T-cell (primary cell): Measurements from ENCODE around the gene SGO2. TPM values are rescaled to one million over a fixed set of nuclear protein-coding genes. Genes with fewer than 3 reads are reported as not detected.
"Not testable (repeated sequence)": the region's sequence is repeated elsewhere in the genome, so short reads cannot be mapped to it uniquely, and the experiment has no call there.

Experiments used
- ATAC-seq, 4 experiments: fragments of 200-7000 bp in 3 of 4; fragments of 150-1000 bp in 1 of 4; cut with Tn5 transposase; replicated peaks in 1 of 4; 1 replicate in 3 of 4; 2 replicates in 1 of 4; pipeline ENCODE4 v1.10.0; 2021; ENCODE audit warnings: moderate library complexity in 3 of 4, mild to moderate bottlenecking in 2 of 4, moderate number of reproducible peaks in 1 of 4
- CTCF ChIA-PET, 2 donors: fragments of 300-600 bp; sonication (Branson Sonifier 250); formaldehyde crosslinking; loops; one replicate each; lab custom pipeline; 2022; ENCODE audit warnings: antibody characterized with exemption in 2 of 2; lab: Charles Lee
- POLR2A ChIA-PET, 2 donors: fragments of 300-600 bp; sonication (Branson Sonifier 250); formaldehyde crosslinking; loops; one replicate each; lab custom pipeline; 2022; ENCODE audit warnings: antibody characterized with exemption in 2 of 2; lab: Charles Lee
- DNase-seq, 35 experiments: peaks; one replicate each; pipeline versions ENCODE4 v3.0.0 to v3.0.0-alpha.2; 2013 to 2023
- H3K27ac ChIP-seq: one replicate; pipeline ENCODE4 v1.5.1; 2013; ENCODE audit warnings: low read length
- H3K27me3 ChIP-seq, 2 experiments: replicated peaks in 1 of 2; 1 replicate in 1 of 2; 2 replicates in 1 of 2; pipeline versions ENCODE4 v1.6.1 to v1.7.0; 2013; ENCODE audit warnings: low read length in 1 of 2, mixed read lengths in 1 of 2; ENCODE audit not compliant: control insufficient read depth in 2 of 2, insufficient read depth in 2 of 2; ENCODE audit errors: extremely low read depth in 1 of 2
- H3K36me3 ChIP-seq, 2 donors: 1 replicate in 1 of 2; 2 replicates in 1 of 2; pipeline versions ENCODE4 v1.6.1 to v1.7.0; 2013; ENCODE audit warnings: low read length in 1 of 2; ENCODE audit not compliant: control insufficient read depth in 2 of 2, insufficient read depth in 1 of 2; ENCODE audit errors: extremely low read depth in 1 of 2
- H3K4me1 ChIP-seq, 2 experiments: 1 replicate in 1 of 2; 2 replicates in 1 of 2; pipeline versions ENCODE4 v1.6.1 to v1.7.0; 2013; ENCODE audit warnings: low read length in 2 of 2, mixed read lengths in 1 of 2; ENCODE audit not compliant: insufficient read depth in 2 of 2, control insufficient read depth in 1 of 2; ENCODE audit errors: extremely low read depth in 1 of 2
- H3K4me3 ChIP-seq, 2 donors: 1 replicate in 1 of 2; 2 replicates in 1 of 2; pipeline versions ENCODE4 v1.5.1 to v1.7.0; 2013; ENCODE audit warnings: mild to moderate bottlenecking in 2 of 2, low read length in 1 of 2, moderate library complexity in 1 of 2; ENCODE audit not compliant: control insufficient read depth in 1 of 2; ENCODE audit errors: extremely low read depth in 1 of 2
- H3K9me3 ChIP-seq: 2 replicates; pipeline ENCODE4 v1.7.0; 2013
- H3K27ac Mint-ChIP-seq, 2 donors: one replicate each; pipeline ENCODE4 v1.8.0; 2020 to 2021; ENCODE audit warnings: mild to moderate bottlenecking in 2 of 2, mixed read lengths in 2 of 2
- H3K27me3 Mint-ChIP-seq, 2 donors: one replicate each; pipeline ENCODE4 v1.8.0; 2021 to 2022; ENCODE audit warnings: mixed read lengths in 2 of 2
- H3K36me3 Mint-ChIP-seq: one replicate; pipeline ENCODE4 v1.8.0; 2021; ENCODE audit warnings: mixed read lengths
- H3K4me1 Mint-ChIP-seq, 3 donors: one replicate each; pipeline ENCODE4 v1.8.0; 2020 to 2022; ENCODE audit warnings: mixed read lengths in 3 of 3, mild to moderate bottlenecking in 1 of 3
- H3K4me3 Mint-ChIP-seq, 3 donors: one replicate each; pipeline ENCODE4 v1.8.0; 2020 to 2022; ENCODE audit warnings: mild to moderate bottlenecking in 3 of 3, mixed read lengths in 3 of 3, moderate library complexity in 3 of 3
- H3K9me3 Mint-ChIP-seq, 3 donors: one replicate each; pipeline ENCODE4 v1.8.0; 2020 to 2022; ENCODE audit warnings: mixed read lengths in 3 of 3
- WGBS: methylation state at CpG from one replicate; pipeline ENCODE4 v1.1.5; 2013; ENCODE audit warnings: missing lambda C conversion rate; ENCODE audit not compliant: insufficient coverage; 5-methylcytosine and 5-hydroxymethylcytosine counted together
- total RNA-seq, 35 experiments: library from RNA in 6 of 35; stranded (reverse) in 6 of 35; fragments of 120-200 nt in 1 of 35; gene quantifications; one replicate each; pipeline versions ENCODE4 v1.2.1 to v1.2.4 and lab custom pipeline; 2013 to 2026

SGO2 gene
- total RNA-seq, 5 donors from 2014 or later (not counting 1 experiment from before 2014, with no cell fraction given) = 1.2 to 4.9 (median 2.8) TPM

DNA sequence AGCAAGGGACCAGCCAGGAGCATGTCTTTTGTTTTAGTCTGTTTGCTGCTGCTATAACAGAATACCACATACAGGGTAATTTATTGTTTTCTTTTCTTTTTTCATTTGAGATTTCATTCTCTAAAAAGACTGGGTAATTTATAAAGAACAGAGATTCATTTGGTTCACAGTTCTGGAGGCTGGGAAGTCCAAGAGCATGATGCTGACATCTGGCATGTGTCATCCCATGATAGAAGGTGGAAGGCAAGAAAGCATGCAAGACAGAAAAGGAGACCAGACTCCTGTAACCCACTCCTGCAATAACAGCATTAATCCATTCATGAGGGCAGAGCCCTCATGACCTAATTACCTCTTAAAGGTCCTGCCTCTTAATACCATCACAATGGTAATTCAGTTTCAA, 14.8 kb downstream of the SGO2 start:
- Mint-ChIP-seq H3K27ac (no peak overlapping the region), H3K36me3 (peaks cover 37% of the 10 kb centered on the region), H3K9me3 (peaks cover 0 to 4% (median 0%) of the 10 kb centered on the region in 3 donors), H3K27me3 (no peaks in the 10 kb centered on the region), H3K4me1 (no peaks in the 10 kb centered on the region), H3K4me3 (no peak overlapping the region)
- H3K27me3 ChIP-seq = no peaks in the 10 kb centered on the region
- H3K9me3 ChIP-seq = no peaks in the 10 kb centered on the region
- ChIA-PET POLR2A (no interaction called here), CTCF (no interaction called here)
- ATAC-seq (no peak), DNase-seq (no peak)
- no peaks in the 10 kb centered on the region for H3K4me1 ChIP-seq
- no peak overlapping the region for H3K4me3 ChIP-seq
- no peak overlapping the region for H3K27ac ChIP-seq
- H3K36me3 ChIP-seq = peaks cover 0 to 6% of the 10 kb centered on the region in 2 donors

DNA sequence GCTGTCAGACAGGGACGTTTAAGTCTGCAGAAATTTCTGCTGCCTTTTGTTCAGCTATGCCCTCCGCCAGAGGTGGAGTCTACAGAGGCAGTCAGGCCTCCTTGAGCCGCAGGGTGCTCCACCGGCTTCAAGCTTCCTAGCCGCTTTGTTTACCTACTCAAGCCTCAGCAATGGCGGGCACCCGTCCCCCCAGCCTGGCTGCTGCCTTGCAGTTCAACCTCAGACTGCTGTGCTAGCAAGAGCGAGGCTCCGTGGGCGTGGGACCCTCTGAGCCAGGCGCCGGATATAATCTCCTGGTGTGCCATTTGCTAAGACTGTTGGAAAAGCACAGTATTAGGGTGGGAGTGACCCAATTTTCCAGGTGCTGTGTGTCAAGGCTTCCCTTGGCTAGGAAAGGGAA, 40.6 kb downstream of the SGO2 start:
- H3K4me1 Mint-ChIP-seq, H3K27ac Mint-ChIP-seq, H3K4me3 ChIP-seq, H3K27me3 ChIP-seq, CTCF ChIA-PET, POLR2A ChIA-PET, H3K4me1 ChIP-seq, H3K27me3 Mint-ChIP-seq, H3K27ac ChIP-seq, H3K9me3 Mint-ChIP-seq, H3K4me3 Mint-ChIP-seq, H3K36me3 ChIP-seq, ATAC-seq, H3K9me3 ChIP-seq, DNase-seq: not testable (repeated sequence)
- H3K36me3 Mint-ChIP-seq = peaks cover 26% of the 10 kb centered on the region
- 91% methylated on average over 7 of the region's 12 CpGs for WGBS

DNA sequence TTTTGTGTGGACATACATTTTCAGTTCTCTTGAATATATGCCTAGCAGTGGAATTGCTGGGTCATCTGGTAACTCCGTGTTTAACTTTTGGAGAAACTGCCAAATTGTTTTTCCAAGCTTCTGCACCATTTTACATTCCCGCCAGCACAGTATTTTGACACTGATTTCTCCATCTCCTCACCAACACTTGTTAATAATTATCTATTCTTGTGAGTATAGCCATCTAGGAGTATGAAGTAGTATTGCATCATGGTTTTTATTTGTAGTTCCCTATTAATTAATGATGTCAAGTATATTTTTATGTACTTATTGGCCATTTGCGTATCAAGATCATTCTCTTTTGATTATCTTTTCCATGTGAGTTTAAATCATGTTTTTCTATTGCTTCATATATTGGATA, 41.9 kb downstream of the SGO2 start:
- CTCF ChIA-PET = no interaction called here
- Mint-ChIP-seq H3K27me3 (no peaks in the 10 kb centered on the region), H3K9me3 (peaks cover 0 to 6% (median 0%) of the 10 kb centered on the region in 3 donors), H3K27ac (no peak overlapping the region), H3K4me3 (no peak overlapping the region), H3K4me1 (no peaks in the 10 kb centered on the region), H3K36me3 (peaks cover 29% of the 10 kb centered on the region)
- no peak overlapping the region for H3K4me3 ChIP-seq
- no peaks in the 10 kb centered on the region for H3K9me3 ChIP-seq
- no peak overlapping the region for H3K27ac ChIP-seq
- no peaks in the 10 kb centered on the region for H3K4me1 ChIP-seq
- no CpG with 5 or more reads among the region's 3 CpGs for WGBS
- POLR2A ChIA-PET = no interaction called here
- ATAC-seq (no peak), DNase-seq (no peak)
- no peaks in the 10 kb centered on the region for H3K27me3 ChIP-seq
- H3K36me3 ChIP-seq = no peaks in the 10 kb centered on the region

DNA sequence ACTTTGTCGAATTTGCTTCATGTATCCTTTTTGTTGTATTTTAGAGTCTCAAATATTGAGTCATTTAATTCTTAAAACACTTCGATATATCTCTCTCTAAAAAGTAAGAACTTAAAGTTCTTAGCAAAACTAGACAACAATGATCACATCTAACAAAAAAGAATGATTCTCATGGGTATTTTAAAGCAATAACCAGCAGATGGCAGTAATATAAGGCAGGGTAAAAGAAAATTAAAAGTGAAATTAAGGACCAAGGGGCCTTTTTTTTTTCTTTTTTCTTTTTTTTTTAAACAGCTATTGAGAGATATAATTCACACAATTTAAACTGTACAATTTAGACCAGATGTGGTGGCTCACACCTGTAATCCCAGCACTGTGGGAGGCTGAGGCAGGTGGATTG, 50.0 kb downstream of the SGO2 start:
- Histone ChIP-seq H3K4me1 (no peaks in the 10 kb centered on the region), H3K9me3 (no peaks in the 10 kb centered on the region), H3K4me3 (no peak overlapping the region), H3K27me3 (no peaks in the 10 kb centered on the region), H3K27ac (no peak overlapping the region), H3K36me3 (no peaks in the 10 kb centered on the region)
- DNase-seq (peak in 1 of 35 experiments; percentile 33), ATAC-seq (no peak)
- Mint-ChIP-seq H3K4me3 (no peak overlapping the region), H3K4me1 (peaks cover 0 to 9% (median 0%) of the 10 kb centered on the region in 3 donors), H3K36me3 (peaks cover 5% of the 10 kb centered on the region), H3K27ac (no peak overlapping the region), H3K9me3 (no peaks in the 10 kb centered on the region), H3K27me3 (no peaks in the 10 kb centered on the region)
- POLR2A ChIA-PET = interaction anchor here in 1 of 2 donors (0.6 kb wide), 4 partner anchors 51 to 642 kb away, joined by 4 to 7 read pairs (median 6); no protein-coding TSS in a partner anchor
- CTCF ChIA-PET = interaction anchor here (0.6 to 1.2 kb wide), 8 partner anchors 10 to 1595 kb away, joined by 3 to 8 read pairs (median 4); no protein-coding TSS in a partner anchor
- WGBS = no CpG with 5 or more reads among the region's 2 CpGs

DNA sequence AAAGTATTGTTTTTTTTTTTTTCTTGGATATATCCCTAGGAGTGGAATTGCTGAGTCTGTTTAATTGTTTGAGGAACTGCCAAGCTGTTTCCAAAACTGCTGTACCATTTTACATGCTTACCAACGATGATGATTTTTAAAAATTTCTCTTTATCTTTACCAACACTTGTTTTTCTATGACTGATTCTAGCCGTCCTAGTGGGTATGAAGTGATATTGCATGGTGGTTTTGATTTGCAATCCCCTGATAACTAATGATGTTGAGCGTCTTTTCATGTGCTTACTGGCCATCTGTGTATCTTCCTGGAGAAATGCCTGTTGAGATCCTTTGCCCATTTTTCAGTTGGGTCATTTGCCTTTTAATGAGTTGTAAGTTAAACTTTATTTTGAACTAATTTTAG, 51.0 kb downstream of the SGO2 start:
- Histone ChIP-seq H3K9me3 (no peaks in the 10 kb centered on the region), H3K27me3 (no peaks in the 10 kb centered on the region), H3K36me3 (no peaks in the 10 kb centered on the region), H3K4me3 (no peak overlapping the region), H3K27ac (no peak overlapping the region), H3K4me1 (no peaks in the 10 kb centered on the region)
- Mint-ChIP-seq H3K9me3 (no peaks in the 10 kb centered on the region), H3K4me1 (peaks cover 0 to 9% (median 0%) of the 10 kb centered on the region in 3 donors), H3K4me3 (no peak overlapping the region), H3K27ac (no peak overlapping the region), H3K36me3 (peaks cover 5% of the 10 kb centered on the region), H3K27me3 (no peaks in the 10 kb centered on the region)
- CTCF ChIA-PET = no interaction called here
- DNase-seq = no peak
- no peak for ATAC-seq
- no CpG with 5 or more reads among the region's 3 CpGs for WGBS
- POLR2A ChIA-PET = no interaction called here

DNA sequence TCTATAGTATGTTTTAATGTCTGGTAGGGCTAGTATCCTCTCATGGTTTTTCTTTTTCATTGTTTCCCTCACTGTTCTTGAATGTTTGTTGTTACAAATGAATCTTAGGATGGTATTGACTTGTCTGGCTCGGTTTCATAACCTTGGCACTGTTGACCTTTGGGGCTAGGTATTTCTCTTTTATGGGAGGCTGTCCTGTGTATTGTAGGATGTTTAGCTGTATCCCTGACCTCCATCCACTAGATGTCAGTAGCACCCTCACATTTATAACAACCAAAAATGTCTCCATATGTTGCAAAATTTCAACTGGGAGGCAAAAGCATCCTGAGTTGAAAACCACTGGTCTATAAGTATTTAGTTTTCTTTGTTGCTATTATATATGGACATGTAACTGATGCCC, 52.8 kb downstream of the SGO2 start:
- no peak for ATAC-seq
- Histone ChIP-seq H3K9me3 (no peaks in the 10 kb centered on the region), H3K36me3 (no peaks in the 10 kb centered on the region), H3K27me3 (no peaks in the 10 kb centered on the region), H3K27ac (no peak overlapping the region), H3K4me3 (no peak overlapping the region), H3K4me1 (no peaks in the 10 kb centered on the region)
- no peak overlapping the region for H3K4me3 Mint-ChIP-seq
- no peaks in the 10 kb centered on the region for H3K27me3 Mint-ChIP-seq
- peaks cover 0 to 9% (median 0%) of the 10 kb centered on the region in 3 donors for H3K4me1 Mint-ChIP-seq
- ChIA-PET CTCF (interaction anchor here in 1 of 2 donors (0.5 kb wide), 1 partner anchor 21 kb away, joined by 3 read pairs; no protein-coding TSS in a partner anchor), POLR2A (interaction anchor here in 1 of 2 donors (0.5 kb wide), 1 partner anchor 15 kb away, joined by 3 read pairs; no protein-coding TSS in a partner anchor)
- H3K9me3 Mint-ChIP-seq = no peaks in the 10 kb centered on the region
- WGBS = no CpG with 5 or more reads among the region's 1 CpG
- no peaks in the 10 kb centered on the region for H3K36me3 Mint-ChIP-seq
- DNase-seq = peak in 1 of 35 experiments; percentile 41
- H3K27ac Mint-ChIP-seq = no peak overlapping the region
